Uterus (tissue), 2 donors: ENCODE measurements around the gene FAM234B.

Experiments
- POLR2A ChIP-seq, 2 donors: fragments of 450-650 bp; IDR thresholded peaks; one replicate each; pipeline ENCODE4 v1.6.1; 2016; ENCODE audit warnings: antibody characterized with exemption in 2 of 2, mild to moderate bottlenecking in 1 of 2, moderate library complexity in 1 of 2
- TF ChIP-seq, protein P1 (sequence below), 4 experiments: fragments of 200-600 bp in 2 of 4; fragments of 450-650 bp in 2 of 4; sonication (generic) in 2 of 4; IDR thresholded peaks; one replicate each; pipeline ENCODE4 v1.5.1; 2016 to 2019; ENCODE audit warnings: antibody characterized with exemption in 4 of 4, mild to moderate bottlenecking in 2 of 4, moderate library complexity in 1 of 4

DNA sequence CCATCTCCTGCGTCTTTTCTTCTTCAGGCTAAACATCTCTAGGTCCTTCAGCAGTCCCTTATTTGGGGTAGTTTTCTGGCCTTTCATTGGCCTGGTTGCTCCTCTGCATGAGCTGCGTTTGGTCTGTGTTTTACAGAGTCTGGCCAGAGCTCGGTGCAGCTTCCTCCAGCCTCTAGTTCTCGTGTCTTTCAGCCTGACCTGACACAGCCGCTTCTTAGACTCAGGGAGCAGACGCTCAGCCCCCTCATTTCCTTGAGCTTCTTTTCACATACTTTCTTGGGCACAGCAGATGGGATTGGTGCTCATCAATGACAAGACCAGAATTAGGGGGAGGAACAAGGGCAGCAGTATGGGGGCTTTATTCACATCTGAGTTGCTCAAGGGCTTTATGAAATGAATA lies 72.8 kb downstream of the FAM234B start:
- TF ChIP-seq, protein P1, sequence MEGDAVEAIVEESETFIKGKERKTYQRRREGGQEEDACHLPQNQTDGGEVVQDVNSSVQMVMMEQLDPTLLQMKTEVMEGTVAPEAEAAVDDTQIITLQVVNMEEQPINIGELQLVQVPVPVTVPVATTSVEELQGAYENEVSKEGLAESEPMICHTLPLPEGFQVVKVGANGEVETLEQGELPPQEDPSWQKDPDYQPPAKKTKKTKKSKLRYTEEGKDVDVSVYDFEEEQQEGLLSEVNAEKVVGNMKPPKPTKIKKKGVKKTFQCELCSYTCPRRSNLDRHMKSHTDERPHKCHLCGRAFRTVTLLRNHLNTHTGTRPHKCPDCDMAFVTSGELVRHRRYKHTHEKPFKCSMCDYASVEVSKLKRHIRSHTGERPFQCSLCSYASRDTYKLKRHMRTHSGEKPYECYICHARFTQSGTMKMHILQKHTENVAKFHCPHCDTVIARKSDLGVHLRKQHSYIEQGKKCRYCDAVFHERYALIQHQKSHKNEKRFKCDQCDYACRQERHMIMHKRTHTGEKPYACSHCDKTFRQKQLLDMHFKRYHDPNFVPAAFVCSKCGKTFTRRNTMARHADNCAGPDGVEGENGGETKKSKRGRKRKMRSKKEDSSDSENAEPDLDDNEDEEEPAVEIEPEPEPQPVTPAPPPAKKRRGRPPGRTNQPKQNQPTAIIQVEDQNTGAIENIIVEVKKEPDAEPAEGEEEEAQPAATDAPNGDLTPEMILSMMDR (IDR thresholded peaks at IDR 0.05) = no peak
- no peak for TF ChIP-seq POLR2A (IDR thresholded peaks at IDR 0.05)
